ENCODE results near the gene DBN1.

Gene DBN1

GRCh38 chr5:177448244-177448950 is 25.0 kb downstream of the DBN1 start:
- DNase-seq (ENCODE audit: low read depth, low spot score), result no peak
- CTCF ChIA-PET, result interaction anchor here (0.8 to 21.1 kb wide), 13 partner anchors 7 to 338 kb away, joined by 3 to 412 read pairs (median 6); partner anchors contain the start of genes F12, MXD3 and PFN3
- POLR2A ChIA-PET, result interaction anchor here (0.5 to 1.8 kb wide), 7 partner anchors 9 to 98 kb away, joined by 3 to 8 read pairs (median 4); partner anchors contain the start of genes GRK6 and PDLIM7
- no peak for TF ChIP-seq CTCF (IDR thresholded peaks at IDR 0.05; ENCODE audit: insufficient read depth, low read length, missing control alignments)
- peak overlapping the region; percentile 18; the same call in 1 of the 2 replicates for H3K4me3 ChIP-seq (ENCODE audit: low read depth, low read length)

DNA sequence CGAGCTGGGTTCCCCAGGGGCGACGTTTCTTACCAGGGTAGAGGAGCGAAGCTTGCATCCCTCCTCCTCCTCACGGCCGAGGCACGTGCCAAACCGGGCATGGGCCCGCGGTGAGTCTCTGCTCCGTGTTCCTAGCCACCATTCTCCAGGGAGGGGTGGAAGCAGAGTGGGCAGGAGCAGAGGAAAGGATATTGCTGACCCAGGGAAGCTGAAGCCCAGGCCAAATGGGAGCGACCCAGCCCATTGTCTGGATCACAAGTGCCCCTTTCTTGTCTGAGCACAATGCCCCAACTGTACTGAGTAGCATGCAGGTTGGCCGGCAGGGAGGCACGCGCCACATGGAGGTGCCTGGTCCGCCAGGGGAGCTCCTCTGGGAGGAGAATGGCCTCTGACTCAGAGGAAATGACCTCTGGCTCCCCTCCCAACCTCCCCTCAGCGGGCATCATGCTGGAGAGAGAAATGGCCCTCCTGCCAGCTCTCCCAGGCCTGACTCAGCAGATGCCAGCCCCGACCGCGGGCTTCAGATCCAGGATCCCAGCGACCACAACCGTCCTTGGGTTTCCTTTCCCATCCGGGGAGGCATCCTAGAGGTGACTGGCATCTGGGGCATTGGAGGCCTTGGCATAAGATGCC is 25.7 kb downstream of the DBN1 start:
- CTCF ChIA-PET, result interaction anchor here (0.8 to 21.1 kb wide), 15 partner anchors 8 to 337 kb away, joined by 3 to 412 read pairs (median 6); partner anchors contain the start of genes F12, MXD3 and PFN3
- H3K4me3 ChIP-seq (ENCODE audit: low read depth, low read length), result peak overlapping the region; percentile 69
- no peak for DNase-seq (ENCODE audit: low read depth, low spot score)
- TF ChIP-seq CTCF (IDR thresholded peaks at IDR 0.05; ENCODE audit: insufficient read depth, low read length, missing control alignments), result no peak
- POLR2A ChIA-PET, result interaction anchor here (0.5 to 1.8 kb wide), 8 partner anchors 9 to 307 kb away, joined by 3 to 8 read pairs (median 4); partner anchors contain the start of genes GRK6 and PDLIM7

DNA sequence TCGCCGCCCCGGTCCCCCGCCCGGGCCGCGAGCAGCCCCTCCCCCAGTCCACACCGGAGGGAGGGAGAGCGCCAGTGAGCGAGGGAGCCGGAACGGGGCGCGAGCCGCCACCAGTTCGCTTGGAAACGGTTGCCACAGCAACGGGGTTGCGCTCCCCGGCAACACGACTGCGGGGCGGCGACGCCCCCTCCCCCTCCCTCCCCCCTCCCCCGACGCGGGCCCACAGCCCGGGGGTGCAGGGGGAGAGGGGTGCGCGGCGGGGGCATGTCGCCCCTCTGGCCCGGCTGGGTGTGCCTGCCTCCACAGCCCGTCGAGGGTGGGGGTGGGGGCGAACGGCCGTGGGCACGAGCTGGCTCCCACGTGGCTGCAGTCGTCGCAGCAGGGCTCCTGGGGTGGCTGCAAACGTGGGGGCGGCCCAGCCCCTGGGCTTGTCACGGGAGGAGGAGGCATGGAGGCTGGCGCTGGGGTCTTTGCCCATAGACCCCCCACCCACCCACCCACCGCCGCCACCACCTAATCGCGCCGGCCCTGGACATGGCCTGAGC is 26.3 kb downstream of the DBN1 start:
- CTCF ChIA-PET, result interaction anchor here (1.0 to 21.1 kb wide), 12 partner anchors 8 to 333 kb away, joined by 3 to 412 read pairs (median 8); partner anchors contain the start of genes F12, MXD3 and PFN3
- no peak for TF ChIP-seq CTCF (IDR thresholded peaks at IDR 0.05; ENCODE audit: insufficient read depth, low read length, missing control alignments)
- no peak for DNase-seq (ENCODE audit: low read depth, low spot score)
- POLR2A ChIA-PET, result interaction anchor here (0.5 to 1.8 kb wide), 4 partner anchors 21 to 307 kb away, joined by 4 to 8 read pairs (median 6); partner anchors contain the start of genes GRK6 and PDLIM7
- H3K4me3 ChIP-seq (ENCODE audit: low read depth, low read length), result peak overlapping the region; percentile 69

- POLR2A ChIA-PET, result interaction anchor here (1.0 to 1.7 kb wide), 5 partner anchors 8 to 67 kb away, joined by 3 to 6 read pairs (median 6); partner anchors contain the start of gene GRK6
- no peak for DNase-seq (ENCODE audit: low read depth, low spot score)
- CTCF ChIA-PET, result interaction anchor here (0.7 to 21.1 kb wide), 12 partner anchors 9 to 375 kb away, joined by 3 to 412 read pairs (median 8); partner anchors contain the start of genes F12, MXD3 and PFN3
- H3K4me3 ChIP-seq (ENCODE audit: low read depth, low read length), result peak within 1 kb of the TSS; percentile 69
- TF ChIP-seq CTCF (IDR thresholded peaks at IDR 0.05; ENCODE audit: insufficient read depth, low read length, missing control alignments), result no peak
Observed at GRCh38 chr5:177446200-177447065, 27.0 kb downstream of the DBN1 start, which contains the start of gene PRR7. Gene PRR7 (plus strand): TSS chr5:177446814. CDS start chr5:177455068, 8,254 bp downstream.

- no peak for DNase-seq (ENCODE audit: low read depth, low spot score)
- no peak for TF ChIP-seq CTCF (IDR thresholded peaks at IDR 0.05; ENCODE audit: insufficient read depth, low read length, missing control alignments)
- CTCF ChIA-PET, result interaction anchor here (0.7 to 21.1 kb wide), 11 partner anchors 9 to 374 kb away, joined by 3 to 412 read pairs (median 10); partner anchors contain the start of genes F12, MXD3 and PFN3
- peak overlapping the region; percentile 69 for H3K4me3 ChIP-seq (ENCODE audit: low read depth, low read length)
- POLR2A ChIA-PET, result interaction anchor here (1.0 to 1.5 kb wide), 4 partner anchors 9 to 66 kb away, joined by 3 to 6 read pairs (median 6); partner anchors contain the start of gene GRK6
Observed at GRCh38 chr5:177445917-177446199, 27.6 kb downstream of the DBN1 start.

All from AG04449 (cell line).